Hepatic stellate cell (primary cell): Measurements from ENCODE around the gene TEX54.

Source experiments
- DNase-seq: peaks from one replicate; pipeline ENCODE4 v3.0.0; 2011; ENCODE audit warnings: low spot score

The TEX54 gene

GRCh38 chr11:62787005-62787759, 45.5 kb downstream of the TEX54 start, which contains the start of gene TMEM179B:
TSS of gene TMEM179B (plus strand) at chr11:62787402. CDS start at chr11:62787432, 30 bp downstream.
- DNase-seq = peak; percentile 97

- peak; percentile 94 for DNase-seq
Observed at GRCh38 chr11:62786318-62787004, 46.2 kb downstream of the TEX54 start.

DNA sequence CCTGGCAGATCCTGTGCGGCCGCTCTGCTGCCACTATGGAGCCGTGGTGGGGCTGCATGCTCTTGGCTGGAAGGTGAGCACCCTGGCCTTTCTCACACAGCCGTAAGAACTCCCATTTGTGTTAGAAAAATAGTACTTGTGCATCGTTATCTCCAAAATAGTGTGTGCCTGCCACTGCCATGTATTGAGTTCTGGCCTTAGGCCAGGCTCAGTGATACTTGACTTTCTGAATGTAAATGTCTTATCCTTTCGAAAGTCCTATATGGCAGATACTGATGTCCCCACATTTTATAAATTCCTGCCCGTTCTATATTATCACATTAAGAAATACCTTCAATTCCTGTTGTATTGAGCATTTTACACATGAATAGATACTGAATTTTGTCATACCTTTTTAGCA, 49.9 kb downstream of the TEX54 start:
- DNase-seq = no peak
